ENCODE data around the gene POLR2F. TPM values are rescaled to one million over a fixed set of nuclear protein-coding genes. Genes with fewer than 3 reads are reported as not detected.

POLR2F gene
- total and polyA plus RNA-seq, 9 of the 15 experiments (the other 6 are each of a cell fraction or from before 2014, with no cell fraction given) = 98.9 to 410 (median 168) TPM

DNA sequence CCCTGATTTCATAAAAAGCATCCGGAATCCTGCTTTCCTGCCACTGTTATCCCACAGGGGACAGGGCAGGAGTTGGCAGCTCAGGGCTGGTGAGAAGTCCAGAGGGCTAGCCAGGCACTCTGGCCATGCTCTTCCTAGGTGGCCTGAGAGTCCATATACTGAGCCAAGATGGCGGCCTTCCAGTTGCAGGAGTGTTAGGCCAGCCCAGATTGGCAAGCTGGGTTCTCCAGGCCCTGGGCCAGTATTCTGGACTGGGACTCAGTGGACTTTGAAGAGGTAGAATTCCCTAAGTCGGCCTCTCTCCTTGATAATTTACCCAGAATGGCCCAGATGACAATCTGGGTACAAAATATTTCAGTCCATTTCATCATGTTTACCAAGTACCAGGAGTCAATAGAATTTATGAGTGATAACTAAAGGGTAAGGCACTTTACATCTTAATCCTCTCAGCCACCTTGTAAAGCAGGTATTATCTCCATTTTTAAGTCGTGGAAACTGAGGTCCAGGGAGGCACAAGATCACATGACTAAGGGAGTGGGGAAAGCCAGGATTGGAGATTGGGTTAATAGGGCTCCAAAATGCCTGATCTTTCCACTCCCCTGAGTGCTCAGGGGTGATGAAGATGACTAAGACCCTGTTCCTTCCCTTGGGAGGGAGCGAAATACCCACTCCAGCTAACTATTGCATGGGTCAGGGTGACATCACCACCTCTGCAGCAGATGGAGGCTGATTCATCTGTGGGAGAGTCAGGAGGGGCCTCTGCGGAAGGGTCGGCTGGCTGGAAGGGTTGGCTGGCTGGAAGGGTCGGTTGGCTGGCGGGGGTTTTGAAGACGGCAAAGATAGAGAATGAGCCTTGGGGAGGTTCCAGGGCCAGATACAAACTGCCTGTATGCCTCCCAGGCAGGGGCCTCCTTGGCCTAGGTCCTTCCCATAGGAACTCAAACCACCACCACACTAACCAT lies 48.6 kb upstream of the POLR2F start (continued):
- TF ChIP-seq, protein P1, sequence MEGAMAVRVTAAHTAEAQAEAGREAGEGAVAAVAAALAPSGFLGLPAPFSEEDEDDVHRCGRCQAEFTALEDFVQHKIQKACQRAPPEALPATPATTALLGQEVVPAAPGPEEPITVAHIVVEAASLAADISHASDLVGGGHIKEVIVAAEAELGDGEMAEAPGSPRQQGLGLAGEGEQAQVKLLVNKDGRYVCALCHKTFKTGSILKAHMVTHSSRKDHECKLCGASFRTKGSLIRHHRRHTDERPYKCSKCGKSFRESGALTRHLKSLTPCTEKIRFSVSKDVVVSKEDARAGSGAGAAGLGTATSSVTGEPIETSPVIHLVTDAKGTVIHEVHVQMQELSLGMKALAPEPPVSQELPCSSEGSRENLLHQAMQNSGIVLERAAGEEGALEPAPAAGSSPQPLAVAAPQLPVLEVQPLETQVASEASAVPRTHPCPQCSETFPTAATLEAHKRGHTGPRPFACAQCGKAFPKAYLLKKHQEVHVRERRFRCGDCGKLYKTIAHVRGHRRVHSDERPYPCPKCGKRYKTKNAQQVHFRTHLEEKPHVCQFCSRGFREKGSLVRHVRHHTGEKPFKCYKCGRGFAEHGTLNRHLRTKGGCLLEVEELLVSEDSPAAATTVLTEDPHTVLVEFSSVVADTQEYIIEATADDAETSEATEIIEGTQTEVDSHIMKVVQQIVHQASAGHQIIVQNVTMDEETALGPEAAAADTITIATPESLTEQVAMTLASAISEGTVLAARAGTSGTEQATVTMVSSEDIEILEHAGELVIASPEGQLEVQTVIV (CRISPR knock-in tag; IDR thresholded peaks at IDR 0.05; ENCODE audit: borderline replicate concordance) = no peak
- no peak for TF ChIP-seq ZKSCAN1 (IDR thresholded peaks at IDR 0.05; ENCODE audit: low read depth, low read length)
- no peak for TF ChIP-seq POLR2AphosphoS5 (IDR thresholded peaks at IDR 0.05; ENCODE audit: control insufficient read depth, insufficient read depth, low read depth, low read length)
- TF ChIP-seq PHB2 (IDR thresholded peaks at IDR 0.05; ENCODE audit: low read depth) = no peak
- TF ChIP-seq CBFB (CRISPR knock-in tag; IDR thresholded peaks at IDR 0.05) = no peak
- TF ChIP-seq GABPB2 (CRISPR knock-in tag; conservative IDR thresholded peaks at IDR 0.05) = no peak
- TF ChIP-seq ZNF436 (CRISPR knock-in tag; IDR thresholded peaks at IDR 0.05) = no peak
- no peak for TF ChIP-seq EZH2 (IDR thresholded peaks at IDR 0.05; ENCODE audit: borderline replicate concordance, low read depth, low read length)
- no peak for TF ChIP-seq ZNF696 (CRISPR knock-in tag; conservative IDR thresholded peaks at IDR 0.05)
- TF ChIP-seq, protein P2, sequence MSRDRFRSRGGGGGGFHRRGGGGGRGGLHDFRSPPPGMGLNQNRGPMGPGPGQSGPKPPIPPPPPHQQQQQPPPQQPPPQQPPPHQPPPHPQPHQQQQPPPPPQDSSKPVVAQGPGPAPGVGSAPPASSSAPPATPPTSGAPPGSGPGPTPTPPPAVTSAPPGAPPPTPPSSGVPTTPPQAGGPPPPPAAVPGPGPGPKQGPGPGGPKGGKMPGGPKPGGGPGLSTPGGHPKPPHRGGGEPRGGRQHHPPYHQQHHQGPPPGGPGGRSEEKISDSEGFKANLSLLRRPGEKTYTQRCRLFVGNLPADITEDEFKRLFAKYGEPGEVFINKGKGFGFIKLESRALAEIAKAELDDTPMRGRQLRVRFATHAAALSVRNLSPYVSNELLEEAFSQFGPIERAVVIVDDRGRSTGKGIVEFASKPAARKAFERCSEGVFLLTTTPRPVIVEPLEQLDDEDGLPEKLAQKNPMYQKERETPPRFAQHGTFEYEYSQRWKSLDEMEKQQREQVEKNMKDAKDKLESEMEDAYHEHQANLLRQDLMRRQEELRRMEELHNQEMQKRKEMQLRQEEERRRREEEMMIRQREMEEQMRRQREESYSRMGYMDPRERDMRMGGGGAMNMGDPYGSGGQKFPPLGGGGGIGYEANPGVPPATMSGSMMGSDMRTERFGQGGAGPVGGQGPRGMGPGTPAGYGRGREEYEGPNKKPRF (IDR thresholded peaks at IDR 0.05; ENCODE audit: low read depth, low read length) = no peak
- TF ChIP-seq LCOR (CRISPR knock-in tag; IDR thresholded peaks at IDR 0.05) = peak; percentile 58; the same call in 1 of the 2 replicates
- TF ChIP-seq ZNF224 (CRISPR knock-in tag; IDR thresholded peaks at IDR 0.05) = no peak
- TF ChIP-seq, protein P3, sequence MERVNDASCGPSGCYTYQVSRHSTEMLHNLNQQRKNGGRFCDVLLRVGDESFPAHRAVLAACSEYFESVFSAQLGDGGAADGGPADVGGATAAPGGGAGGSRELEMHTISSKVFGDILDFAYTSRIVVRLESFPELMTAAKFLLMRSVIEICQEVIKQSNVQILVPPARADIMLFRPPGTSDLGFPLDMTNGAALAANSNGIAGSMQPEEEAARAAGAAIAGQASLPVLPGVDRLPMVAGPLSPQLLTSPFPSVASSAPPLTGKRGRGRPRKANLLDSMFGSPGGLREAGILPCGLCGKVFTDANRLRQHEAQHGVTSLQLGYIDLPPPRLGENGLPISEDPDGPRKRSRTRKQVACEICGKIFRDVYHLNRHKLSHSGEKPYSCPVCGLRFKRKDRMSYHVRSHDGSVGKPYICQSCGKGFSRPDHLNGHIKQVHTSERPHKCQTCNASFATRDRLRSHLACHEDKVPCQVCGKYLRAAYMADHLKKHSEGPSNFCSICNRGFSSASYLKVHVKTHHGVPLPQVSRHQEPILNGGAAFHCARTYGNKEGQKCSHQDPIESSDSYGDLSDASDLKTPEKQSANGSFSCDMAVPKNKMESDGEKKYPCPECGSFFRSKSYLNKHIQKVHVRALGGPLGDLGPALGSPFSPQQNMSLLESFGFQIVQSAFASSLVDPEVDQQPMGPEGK (CRISPR knock-in tag; IDR thresholded peaks at IDR 0.05; ENCODE audit: borderline replicate concordance) = no peak
- TF ChIP-seq TAF7 (tag; IDR thresholded peaks at IDR 0.05) = no peak
